ENCODE measurements around the gene MAX.

The MAX gene

GRCh38 chr14:65082930-65083329 is 19.4 kb downstream of the MAX start:
- Histone ChIP-seq H4K8ac (ENCODE audit: low read depth, low read length) (no peak overlapping the region), H3K23ac (ENCODE audit: low read length) (no peak overlapping the region), H2AK5ac (ENCODE audit: low read length) (no peak overlapping the region), H3K4me1 (ENCODE audit: control insufficient read depth, low read depth, low read length) (peaks cover 5% of the 10 kb centered on the region), H2BK120ac (ENCODE audit: low read depth, low read length) (no peak overlapping the region), H3K27ac (ENCODE audit: low read depth, low read length) (no peak overlapping the region), H3K36me3 (ENCODE audit: control insufficient read depth, insufficient read depth, low read length) (peaks cover 5% of the 10 kb centered on the region), H3K79me2 (ENCODE audit: control insufficient read depth, insufficient read depth, low read length) (peaks cover 11% of the 10 kb centered on the region), H3K18ac (ENCODE audit: low read length) (no peak overlapping the region), H3K27me3 (ENCODE audit: insufficient read depth, low read length, poor library complexity) (no peaks in the 10 kb centered on the region), H3K4me3 (ENCODE audit: low read length) (no peak overlapping the region), H4K5ac (ENCODE audit: low read length) (no peak overlapping the region), H3K9ac (ENCODE audit: low read length) (no peak overlapping the region), H3K4me2 (ENCODE audit: low read length) (no peak overlapping the region), H3K79me1 (ENCODE audit: low read length) (peaks cover 18% of the 10 kb centered on the region), H2BK5ac (ENCODE audit: low read length) (no peak overlapping the region), H3K56ac (ENCODE audit: low read length) (no peak overlapping the region), H3K4ac (ENCODE audit: low read depth, low read length) (no peak overlapping the region), H2BK15ac (replicated peaks; ENCODE audit: low read depth) (no peak overlapping the region)
- DNase-seq: no peak
- WGBS (ENCODE audit: extremely low coverage, insufficient coverage, low lambda C conversion rate): no CpG with 5 or more reads among the region's 2 CpGs

- Histone ChIP-seq H3K4me2 (ENCODE audit: low read length) (no peak overlapping the region), H3K18ac (ENCODE audit: low read length) (no peak overlapping the region), H3K79me1 (ENCODE audit: low read length) (peaks cover 20% of the 10 kb centered on the region), H3K23ac (ENCODE audit: low read length) (no peak overlapping the region), H4K8ac (ENCODE audit: low read depth, low read length) (no peak overlapping the region), H2AK5ac (ENCODE audit: low read length) (no peak overlapping the region), H2BK15ac (replicated peaks; ENCODE audit: low read depth) (no peak overlapping the region), H3K27me3 (ENCODE audit: insufficient read depth, low read length, poor library complexity) (no peaks in the 10 kb centered on the region), H3K4me3 (ENCODE audit: low read length) (no peak overlapping the region), H3K4ac (ENCODE audit: low read depth, low read length) (no peak overlapping the region), H3K4me1 (ENCODE audit: control insufficient read depth, low read depth, low read length) (peaks cover 5% of the 10 kb centered on the region), H3K9ac (ENCODE audit: low read length) (no peak overlapping the region), H4K5ac (ENCODE audit: low read length) (no peak overlapping the region), H2BK120ac (ENCODE audit: low read depth, low read length) (no peak overlapping the region), H3K79me2 (ENCODE audit: control insufficient read depth, insufficient read depth, low read length) (peaks cover 11% of the 10 kb centered on the region), H3K36me3 (ENCODE audit: control insufficient read depth, insufficient read depth, low read length) (peaks cover 9% of the 10 kb centered on the region), H3K56ac (ENCODE audit: low read length) (no peak overlapping the region), H2BK5ac (ENCODE audit: low read length) (no peak overlapping the region), H3K27ac (ENCODE audit: low read depth, low read length) (no peak overlapping the region)
- DNase-seq: no peak
- no CpG with 5 or more reads among the region's 2 CpGs for WGBS (ENCODE audit: extremely low coverage, insufficient coverage, low lambda C conversion rate)
Measured at GRCh38 chr14:65080960-65081747, 21.2 kb downstream of the MAX start.

GRCh38 chr14:65079768-65080167 is 22.5 kb downstream of the MAX start:
- H4K5ac ChIP-seq (ENCODE audit: low read length): no peak overlapping the region
- peaks cover 9% of the 10 kb centered on the region for H3K36me3 ChIP-seq (ENCODE audit: control insufficient read depth, insufficient read depth, low read length)
- no peak overlapping the region for H3K27ac ChIP-seq (ENCODE audit: low read depth, low read length)
- WGBS (ENCODE audit: extremely low coverage, insufficient coverage, low lambda C conversion rate): no CpG with 5 or more reads among the region's 5 CpGs
- no peaks in the 10 kb centered on the region for H3K27me3 ChIP-seq (ENCODE audit: insufficient read depth, low read length, poor library complexity)
- no peak overlapping the region for H3K23ac ChIP-seq (ENCODE audit: low read length)
- H3K18ac ChIP-seq (ENCODE audit: low read length): no peak overlapping the region
- DNase-seq: peak; percentile 88
- H3K79me1 ChIP-seq (ENCODE audit: low read length): peaks cover 17% of the 10 kb centered on the region
- H3K4me3 ChIP-seq (ENCODE audit: low read length): no peak overlapping the region
- H2BK15ac ChIP-seq (replicated peaks; ENCODE audit: low read depth): no peak overlapping the region
- H3K4me1 ChIP-seq (ENCODE audit: control insufficient read depth, low read depth, low read length): peaks cover 5% of the 10 kb centered on the region
- H3K9ac ChIP-seq (ENCODE audit: low read length): no peak overlapping the region
- H2BK120ac ChIP-seq (ENCODE audit: low read depth, low read length): no peak overlapping the region
- peak overlapping the region; percentile 43 for H3K56ac ChIP-seq (ENCODE audit: low read length)
- peaks cover 9% of the 10 kb centered on the region for H3K79me2 ChIP-seq (ENCODE audit: control insufficient read depth, insufficient read depth, low read length)
- H3K4ac ChIP-seq (ENCODE audit: low read depth, low read length): no peak overlapping the region
- no peak overlapping the region for H2BK5ac ChIP-seq (ENCODE audit: low read length)
- no peak overlapping the region for H2AK5ac ChIP-seq (ENCODE audit: low read length)
- no peak overlapping the region for H3K4me2 ChIP-seq (ENCODE audit: low read length)
- H4K8ac ChIP-seq (ENCODE audit: low read depth, low read length): no peak overlapping the region

GRCh38 chr14:65079201-65079600 is 23.1 kb downstream of the MAX start:
- Histone ChIP-seq H3K27ac (ENCODE audit: low read depth, low read length) (no peak overlapping the region), H3K79me1 (ENCODE audit: low read length) (peaks cover 17% of the 10 kb centered on the region), H2BK5ac (ENCODE audit: low read length) (peak overlapping the region; percentile 54), H3K79me2 (ENCODE audit: control insufficient read depth, insufficient read depth, low read length) (peaks cover 9% of the 10 kb centered on the region), H3K18ac (ENCODE audit: low read length) (no peak overlapping the region), H3K9ac (ENCODE audit: low read length) (peak overlapping the region; percentile 2), H3K4me3 (ENCODE audit: low read length) (no peak overlapping the region), H2AK5ac (ENCODE audit: low read length) (peak overlapping the region; percentile 72), H3K23ac (ENCODE audit: low read length) (no peak overlapping the region), H3K4ac (ENCODE audit: low read depth, low read length) (peak overlapping the region; percentile 64), H3K56ac (ENCODE audit: low read length) (peak overlapping the region; percentile 43), H3K4me1 (ENCODE audit: control insufficient read depth, low read depth, low read length) (peaks cover 5% of the 10 kb centered on the region), H4K8ac (ENCODE audit: low read depth, low read length) (no peak overlapping the region), H3K4me2 (ENCODE audit: low read length) (no peak overlapping the region), H3K36me3 (ENCODE audit: control insufficient read depth, insufficient read depth, low read length) (peaks cover 9% of the 10 kb centered on the region), H2BK15ac (replicated peaks; ENCODE audit: low read depth) (no peak overlapping the region), H4K5ac (ENCODE audit: low read length) (no peak overlapping the region), H3K27me3 (ENCODE audit: insufficient read depth, low read length, poor library complexity) (no peaks in the 10 kb centered on the region), H2BK120ac (ENCODE audit: low read depth, low read length) (no peak overlapping the region)
- no peak for DNase-seq
- WGBS (ENCODE audit: extremely low coverage, insufficient coverage, low lambda C conversion rate): no CpG with 5 or more reads among the region's 6 CpGs

GRCh38 chr14:65077318-65077717 is 25.0 kb downstream of the MAX start:
- Histone ChIP-seq H3K27me3 (ENCODE audit: insufficient read depth, low read length, poor library complexity) (no peaks in the 10 kb centered on the region), H3K27ac (ENCODE audit: low read depth, low read length) (no peak overlapping the region), H3K23ac (ENCODE audit: low read length) (no peak overlapping the region), H3K9ac (ENCODE audit: low read length) (no peak overlapping the region), H2BK15ac (replicated peaks; ENCODE audit: low read depth) (no peak overlapping the region), H3K4me1 (ENCODE audit: control insufficient read depth, low read depth, low read length) (peaks cover 5% of the 10 kb centered on the region), H3K79me2 (ENCODE audit: control insufficient read depth, insufficient read depth, low read length) (peaks cover 9% of the 10 kb centered on the region), H3K4me3 (ENCODE audit: low read length) (no peak overlapping the region), H2AK5ac (ENCODE audit: low read length) (no peak overlapping the region), H3K36me3 (ENCODE audit: control insufficient read depth, insufficient read depth, low read length) (peaks cover 14% of the 10 kb centered on the region), H3K79me1 (ENCODE audit: low read length) (peaks cover 20% of the 10 kb centered on the region), H2BK120ac (ENCODE audit: low read depth, low read length) (no peak overlapping the region), H4K8ac (ENCODE audit: low read depth, low read length) (no peak overlapping the region), H3K18ac (ENCODE audit: low read length) (no peak overlapping the region), H2BK5ac (ENCODE audit: low read length) (no peak overlapping the region), H3K56ac (ENCODE audit: low read length) (no peak overlapping the region), H3K4me2 (ENCODE audit: low read length) (no peak overlapping the region), H3K4ac (ENCODE audit: low read depth, low read length) (no peak overlapping the region), H4K5ac (ENCODE audit: low read length) (no peak overlapping the region)
- no CpG with 5 or more reads among the region's 2 CpGs for WGBS (ENCODE audit: extremely low coverage, insufficient coverage, low lambda C conversion rate)
- DNase-seq: no peak

Data from mesendoderm (in vitro differentiated cells).